Right ventricle myocardium inferior (tissue), 1 donor: ENCODE measurements around the gene SLC25A34. TPM values are rescaled to one million over a fixed set of nuclear protein-coding genes. Genes with fewer than 3 reads are reported as not detected.
A peak's percentile ranks its signal among the peaks of the same experiment; 100 is the strongest.

Experiments
- ATAC-seq: fragments of 200-7000 bp; cut with Tn5 transposase; one replicate; pipeline ENCODE4 v1.9.1; 2020; ENCODE audit warnings: mild to moderate bottlenecking, moderate library complexity
- DNase-seq: peaks from one replicate; pipeline ENCODE4 v3.0.0; 2021; ENCODE audit errors: missing footprints
- intact Hi-C: fragments of 100-400 bp; cut with DNase I; formaldehyde crosslinking; loops from one replicate; pipeline ENCODE4 v1.11.0; 2022
- total RNA-seq: library from RNA; stranded (reverse); fragmentation: NEBNext Ultra II Directional; extraction: Animal tissue kit (Norgen Biotek cat#: 25700); gene quantifications from one replicate; pipeline ENCODE4 v1.2.1, GENCODE V29; 2021
- donor health status: DM: no; HTN: yes; CAD: no; lungs with severe emphysema.

The SLC25A34 gene
- total RNA-seq, 1 donor from 2014 or later: 57.2 TPM

DNA sequence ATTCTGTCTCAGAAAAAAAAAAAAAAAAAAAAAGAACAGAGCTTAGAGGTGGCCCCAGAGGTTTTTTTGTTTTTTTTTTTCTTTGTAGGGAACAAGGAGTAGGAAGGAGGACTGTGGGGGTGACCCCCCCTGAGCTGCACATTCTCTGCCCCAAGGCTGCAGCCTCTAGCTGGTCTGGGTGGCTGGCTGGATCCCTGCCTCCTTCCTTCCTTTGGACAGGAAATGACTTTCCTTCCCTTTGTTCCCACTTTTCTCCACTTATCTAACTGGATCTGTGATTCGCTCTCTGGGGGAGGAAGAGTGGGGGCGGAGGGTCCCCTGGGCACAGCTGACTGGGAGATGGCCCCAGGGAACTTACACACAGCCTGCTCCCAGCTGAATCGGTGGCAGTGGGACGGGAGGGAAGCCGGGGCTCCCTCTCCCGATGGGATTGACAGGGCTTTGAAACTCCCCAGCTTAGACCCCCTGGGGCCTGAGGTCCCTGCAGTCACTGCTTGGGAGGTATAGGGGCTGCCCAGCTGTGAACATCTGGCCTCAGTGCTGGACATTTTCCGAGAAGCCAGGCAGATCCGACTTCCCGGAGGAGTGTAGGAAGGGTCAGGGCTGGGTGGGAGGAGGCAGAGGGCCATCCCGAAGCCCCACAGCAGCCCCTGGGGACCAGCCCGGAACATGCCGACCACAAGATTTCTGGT, 24.6 kb downstream of the SLC25A34 start:
- intact Hi-C loops: no loop called here
- DNase-seq: peak; percentile 73
- peak; percentile 49 for ATAC-seq

DNA sequence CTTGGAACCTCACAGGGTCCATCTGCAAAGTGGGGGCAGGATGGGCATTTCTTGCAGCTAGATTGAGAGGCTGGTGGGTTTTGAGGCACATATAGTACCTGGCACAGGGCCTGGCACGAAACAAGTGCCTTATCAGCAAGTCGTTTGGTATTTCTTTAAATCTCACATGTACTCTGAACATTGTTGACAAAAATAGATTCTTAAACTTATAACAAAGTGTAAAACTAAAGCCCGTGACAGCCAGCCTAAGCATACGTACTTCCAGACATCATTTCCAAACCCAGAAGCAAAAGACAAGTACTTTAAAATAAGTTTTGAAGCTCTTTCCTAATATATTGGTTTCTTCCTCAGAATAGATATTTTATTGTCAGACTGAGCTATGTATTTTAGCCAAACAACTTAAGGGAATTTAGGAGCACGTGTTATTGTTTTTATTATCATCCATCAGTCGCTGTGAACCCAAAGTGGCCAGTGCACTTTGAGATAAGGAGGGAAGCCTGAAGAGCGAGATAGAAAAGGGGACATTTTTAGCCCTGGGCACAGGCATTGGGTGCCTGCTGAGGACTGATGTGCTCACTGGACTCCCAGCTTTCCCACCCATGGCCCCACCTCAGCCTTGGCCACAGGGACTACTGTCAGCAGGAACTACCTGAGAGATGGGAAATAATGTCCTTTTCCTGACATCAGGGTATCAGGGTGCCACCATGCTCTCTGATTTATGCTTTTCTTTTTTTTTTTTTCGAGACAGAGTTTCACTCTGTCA, 25.5 kb downstream of the SLC25A34 start:
- intact Hi-C loops: no loop called here
- DNase-seq (peak; percentile 37), ATAC-seq (peak; percentile 67)

DNA sequence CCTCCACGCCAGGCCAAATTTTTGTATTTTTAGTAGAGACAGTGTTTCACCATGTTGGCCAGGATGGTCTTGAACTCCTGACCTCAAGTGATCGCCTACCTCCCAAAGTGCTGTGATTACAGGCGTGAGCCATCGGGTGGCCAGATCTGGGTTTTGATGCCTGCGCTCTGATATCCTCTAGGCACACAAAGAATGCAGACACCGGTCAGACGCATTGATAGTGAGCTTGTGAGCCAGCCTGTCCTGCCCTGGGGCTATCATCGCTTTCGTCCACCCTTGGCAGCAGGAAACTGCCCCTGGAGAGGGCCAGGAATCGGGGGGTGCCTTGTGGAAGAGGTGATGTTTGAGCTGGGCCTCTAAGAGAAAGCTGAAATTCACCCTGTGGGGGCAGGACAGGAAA, 26.5 kb downstream of the SLC25A34 start:
- DNase-seq (peak; percentile 45), ATAC-seq (no peak)
- intact Hi-C loops: no loop called here

DNA sequence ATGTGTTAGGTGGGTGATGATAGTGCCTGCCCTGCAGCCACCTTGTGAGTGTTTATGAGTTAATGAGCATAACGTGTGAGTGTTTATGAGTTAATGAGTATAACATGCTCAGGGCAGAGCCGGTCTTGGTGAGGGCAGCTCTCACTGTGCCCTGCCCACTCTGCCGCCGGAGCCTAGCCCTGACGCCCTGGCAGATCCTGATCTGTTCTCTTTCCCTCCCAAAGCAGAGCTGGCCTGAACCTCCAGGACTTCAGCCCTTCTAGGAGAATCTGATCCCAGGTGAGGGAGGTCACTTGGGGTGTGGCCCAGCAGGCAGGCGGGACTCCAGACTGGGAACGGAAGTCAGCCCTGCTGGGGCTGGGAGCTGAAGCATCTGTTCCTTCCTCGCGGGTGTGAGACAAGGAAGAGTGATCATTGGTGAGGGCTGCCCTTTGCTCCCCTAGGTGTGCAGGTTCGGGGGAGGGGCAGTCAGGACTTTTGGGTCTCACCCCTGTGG, 28.3 kb downstream of the SLC25A34 start:
- peak; percentile 22 for DNase-seq
- no peak for ATAC-seq
- intact Hi-C loops: no loop called here

DNA sequence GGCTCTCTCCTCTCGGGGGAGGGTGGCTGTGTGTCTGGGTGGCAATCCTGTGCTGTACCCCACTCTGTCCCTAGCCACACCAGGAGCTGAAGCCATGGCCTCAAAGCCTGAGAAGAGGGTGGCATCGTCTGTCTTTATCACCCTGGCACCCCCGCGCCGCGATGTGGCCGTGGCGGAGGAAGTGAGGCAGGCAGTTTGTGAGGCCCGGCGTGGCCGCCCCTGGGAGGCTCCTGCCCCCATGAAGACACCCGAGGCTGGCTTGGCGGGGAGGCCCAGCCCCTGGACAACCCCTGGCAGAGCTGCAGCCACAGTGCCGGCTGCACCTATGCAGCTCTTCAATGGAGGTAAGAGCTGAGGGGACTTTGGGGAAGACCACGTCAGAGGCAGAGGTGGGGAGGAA, 28.8 kb downstream of the SLC25A34 start:
- intact Hi-C loops: no loop called here
- DNase-seq: peak; percentile 43
- ATAC-seq: no peak

DNA sequence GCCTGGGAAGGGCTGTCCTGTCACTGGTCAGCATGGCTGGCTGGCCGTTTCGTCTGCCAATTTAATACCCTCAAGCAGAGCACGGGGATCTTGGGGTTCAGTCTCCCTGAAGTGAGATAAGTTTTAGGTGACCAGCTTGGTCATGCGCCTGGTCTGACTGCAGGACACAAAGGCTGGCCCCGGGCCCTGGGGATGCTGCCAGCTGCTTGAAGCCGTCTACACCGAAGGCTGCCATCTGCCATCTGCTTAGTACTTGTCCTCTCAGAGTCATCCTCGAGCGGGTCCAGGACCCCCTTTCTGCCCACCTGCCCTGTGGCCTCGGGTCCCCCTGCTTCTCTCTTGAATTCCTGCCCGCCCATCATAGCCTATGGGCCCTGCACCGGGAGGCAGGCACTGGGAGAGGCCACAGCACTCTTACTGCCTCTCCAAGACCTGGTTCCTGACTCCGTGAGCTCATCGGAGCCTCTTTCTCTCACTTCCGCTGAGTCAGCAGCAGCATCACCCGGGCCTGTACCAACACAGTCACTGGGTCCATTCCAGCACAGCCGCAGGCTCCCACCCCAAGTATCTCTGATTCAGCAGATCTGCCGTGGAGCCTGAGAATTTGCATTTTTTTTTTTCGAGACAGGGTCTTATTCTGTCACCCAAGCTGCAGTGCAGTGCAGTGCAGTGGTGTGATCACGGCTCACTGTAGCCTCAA, 29.6 kb downstream of the SLC25A34 start:
- intact Hi-C loops: no loop called here
- ATAC-seq (no peak), DNase-seq (peak; percentile 71)

DNA sequence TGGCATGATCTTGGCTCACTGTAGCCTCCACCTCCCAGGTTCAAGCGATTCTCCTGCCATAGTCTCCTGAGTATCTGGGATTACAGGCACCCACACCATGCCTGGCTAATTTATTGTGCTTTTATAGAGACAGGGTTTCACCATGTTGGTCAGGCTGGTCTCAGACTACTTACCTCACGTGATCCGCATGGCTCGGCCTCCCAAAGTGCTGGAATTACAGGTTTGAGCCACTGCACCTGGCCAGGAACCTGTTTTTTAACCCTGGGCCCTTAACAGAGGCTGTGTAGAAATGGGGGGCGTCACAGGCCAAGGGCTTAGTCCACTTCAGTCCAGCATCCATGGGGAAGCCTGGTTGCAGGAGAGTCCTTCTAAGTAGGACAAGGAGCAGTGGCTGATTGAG, 31.9 kb downstream of the SLC25A34 start:
- DNase-seq (peak; percentile 37), ATAC-seq (no peak)
- intact Hi-C loops: no loop called here

DNA sequence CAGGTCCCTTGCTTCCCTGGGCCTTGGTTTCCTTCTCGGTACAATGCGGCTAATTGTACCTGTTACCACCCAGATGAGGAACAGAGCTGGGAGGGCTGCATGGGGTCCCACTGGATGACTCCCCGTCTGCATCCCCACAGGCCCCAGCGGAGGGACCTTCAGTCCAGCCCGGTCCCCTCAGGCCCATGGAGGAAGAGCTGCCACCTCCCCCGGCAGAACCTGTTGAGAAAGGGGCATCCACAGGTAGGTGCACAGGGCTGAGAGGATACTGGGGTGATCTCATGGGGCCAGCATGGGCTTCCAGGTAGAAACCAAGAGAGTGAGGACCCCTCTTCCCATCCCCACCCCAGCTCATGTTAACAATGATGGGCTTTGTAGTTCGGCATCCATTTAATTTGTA, 32.3 kb downstream of the SLC25A34 start:
- DNase-seq: peak; percentile 26
- ATAC-seq: no peak
- intact Hi-C loops: no loop called here

DNA sequence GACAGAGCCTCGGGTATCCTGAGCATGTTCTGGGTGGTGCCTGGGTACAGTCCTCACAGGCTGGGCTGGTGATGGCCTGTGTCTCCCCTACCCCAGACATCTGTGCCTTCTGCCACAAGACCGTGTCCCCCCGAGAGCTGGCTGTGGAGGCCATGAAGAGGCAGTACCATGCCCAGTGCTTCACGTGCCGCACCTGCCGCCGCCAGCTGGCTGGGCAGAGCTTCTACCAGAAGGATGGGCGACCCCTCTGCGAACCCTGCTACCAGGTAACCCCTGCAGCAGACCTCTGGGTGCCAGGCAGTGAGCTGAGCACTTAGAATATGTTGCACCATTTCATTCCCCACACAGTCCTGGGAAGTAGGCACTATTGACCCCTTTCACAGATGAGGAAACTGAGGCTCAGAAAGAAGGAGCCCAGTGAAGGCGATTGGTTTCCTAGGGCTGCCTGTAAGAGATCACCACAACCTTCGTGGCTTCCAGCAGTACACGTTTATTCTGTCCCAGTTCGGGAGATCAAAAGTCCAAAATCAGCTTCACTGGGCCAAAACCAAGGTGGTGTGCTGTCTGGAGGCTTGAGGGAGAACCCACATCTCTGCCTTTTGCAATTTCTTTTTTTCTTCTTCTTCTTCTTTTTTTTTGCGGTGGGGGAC, 34.4 kb downstream of the SLC25A34 start:
- intact Hi-C loops: no loop called here
- DNase-seq (no peak), ATAC-seq (no peak)

DNA sequence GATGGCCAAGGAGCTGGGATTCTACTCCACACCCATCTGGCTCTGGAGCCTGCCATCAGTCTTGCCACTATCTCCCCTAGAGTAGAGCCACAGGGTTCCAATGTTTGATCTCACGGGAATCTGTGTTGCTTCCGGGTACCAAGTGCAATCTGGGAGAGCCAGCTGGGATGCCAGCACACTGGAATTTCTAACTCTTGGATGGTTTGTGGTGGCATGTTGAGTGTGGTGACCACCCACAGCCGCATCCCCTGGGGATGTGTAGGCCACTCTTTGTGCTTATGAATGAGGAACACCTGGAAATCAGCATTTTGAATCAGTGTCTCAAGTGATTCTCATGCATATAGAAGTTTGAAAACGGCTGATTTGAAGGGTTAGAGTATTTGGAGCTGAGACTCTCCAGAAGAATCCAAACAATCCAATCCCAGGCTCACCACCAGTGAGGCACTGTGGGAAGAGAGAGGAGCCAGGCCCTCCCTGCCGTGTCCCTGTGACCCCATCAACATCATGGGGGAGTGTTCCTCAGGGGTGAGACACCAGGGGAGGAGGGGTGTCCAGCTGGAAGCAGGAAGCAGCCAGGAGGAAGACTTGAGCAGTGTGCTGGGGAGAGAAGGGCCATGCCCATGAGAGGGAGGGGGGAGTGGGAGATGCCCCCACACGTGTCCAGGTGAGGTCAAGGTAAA, 35.9 kb downstream of the SLC25A34 start:
- DNase-seq: no peak
- ATAC-seq: no peak
- intact Hi-C loops: no loop called here

DNA sequence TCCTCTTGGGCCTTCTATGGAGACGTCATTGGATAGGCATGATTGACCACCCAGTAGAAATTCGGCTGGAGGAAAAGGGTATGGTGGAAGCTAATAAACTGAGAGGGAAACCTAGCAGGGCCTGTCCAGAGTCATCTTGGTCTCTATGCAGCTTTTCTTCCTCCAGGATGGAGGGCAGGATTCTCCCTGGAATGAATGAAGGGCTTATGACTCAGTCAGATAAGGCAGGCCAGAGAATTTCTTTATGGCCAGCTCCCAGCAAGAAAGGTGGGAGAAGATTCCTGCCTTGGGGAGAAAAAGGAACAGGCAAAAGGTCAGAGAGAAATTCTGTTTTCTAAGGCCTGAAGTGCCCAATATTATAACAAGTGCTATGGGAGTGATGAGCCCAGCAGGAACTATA, 39.6 kb downstream of the SLC25A34 start:
- intact Hi-C loops: no loop called here
- DNase-seq (no peak), ATAC-seq (no peak)

DNA sequence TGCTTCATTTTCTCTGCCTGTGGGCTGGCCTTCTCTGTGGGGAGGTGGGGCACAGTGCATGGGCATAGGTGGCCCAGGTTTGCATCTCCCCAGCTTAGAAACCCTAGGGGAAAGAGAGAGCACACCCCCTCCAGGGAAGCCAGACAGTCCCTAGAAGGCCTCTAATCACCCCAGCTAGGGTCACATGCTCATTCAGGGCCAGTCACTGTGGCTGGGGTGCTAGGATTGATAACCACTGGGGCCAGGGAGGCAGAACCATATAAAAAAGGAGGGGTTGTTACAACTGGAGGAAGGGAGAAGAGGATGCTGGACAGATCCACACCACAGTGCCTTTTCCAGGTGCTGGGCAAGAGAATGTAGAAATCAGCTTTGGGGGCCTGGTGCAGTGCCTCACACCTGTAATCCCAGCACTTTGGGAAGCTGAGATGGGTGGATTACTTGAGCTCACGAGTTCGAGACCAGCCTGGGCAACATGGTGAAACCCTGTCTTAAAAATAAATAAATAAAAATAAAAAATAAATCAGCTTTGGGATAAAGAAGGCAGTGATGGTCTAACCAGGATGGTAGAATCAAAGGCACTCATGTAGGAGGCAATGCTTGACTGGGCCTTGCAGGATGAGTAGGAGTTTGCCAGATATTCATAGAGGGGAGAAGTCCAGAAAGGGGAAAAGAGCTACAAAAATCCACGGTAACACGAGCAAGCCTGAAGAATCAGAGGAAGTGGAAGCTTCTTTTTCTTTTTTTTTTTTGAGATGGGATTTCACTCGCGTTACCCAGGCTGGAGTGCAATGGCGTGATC, 42.0 kb downstream of the SLC25A34 start:
- intact Hi-C loops: no loop called here
- ATAC-seq (peak; percentile 7), DNase-seq (no peak)

DNA sequence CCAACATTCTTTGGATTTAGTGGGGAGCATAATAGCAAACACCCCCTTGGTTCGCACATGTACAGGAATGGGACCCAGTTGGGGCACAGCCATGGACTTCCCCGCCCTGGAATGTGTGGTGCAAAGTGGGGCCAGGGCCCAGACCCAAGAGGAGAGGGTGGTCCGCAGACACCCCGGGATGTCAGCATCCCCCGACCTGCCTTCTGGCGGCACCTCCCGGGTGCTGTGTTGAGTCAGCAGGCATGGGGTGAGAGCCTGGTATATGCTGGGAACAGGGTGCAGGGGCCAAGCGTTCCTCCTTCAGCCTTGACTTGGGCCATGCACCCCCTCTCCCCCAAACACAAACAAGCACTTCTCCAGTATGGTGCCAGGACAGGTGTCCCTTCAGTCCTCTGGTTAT, 49.6 kb downstream of the SLC25A34 start:
- intact Hi-C loops: no loop called here
- peak; percentile 12 for ATAC-seq
- DNase-seq: no peak

DNA sequence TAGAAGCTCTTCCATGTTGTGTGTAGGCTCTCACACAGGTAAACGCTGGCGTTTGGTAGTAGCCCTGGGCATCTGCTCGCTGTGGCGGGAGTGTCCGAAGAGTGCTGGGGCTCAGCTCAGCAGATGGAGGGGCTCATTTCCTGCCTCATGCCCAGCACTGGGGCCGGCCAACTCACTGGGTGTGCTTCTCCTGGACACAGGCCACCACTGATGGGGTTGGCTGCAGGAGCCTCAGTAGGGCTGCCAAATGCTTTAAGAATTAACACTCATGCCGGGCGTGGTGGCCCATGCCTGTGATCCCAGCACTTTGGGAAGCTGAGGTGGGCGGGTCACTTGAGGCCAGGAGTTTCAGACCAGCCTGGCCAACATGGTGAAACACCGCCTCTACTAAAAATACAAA, 50.5 kb downstream of the SLC25A34 start:
- peak; percentile 68 for ATAC-seq
- no peak for DNase-seq
- intact Hi-C loops: no loop called here

DNA sequence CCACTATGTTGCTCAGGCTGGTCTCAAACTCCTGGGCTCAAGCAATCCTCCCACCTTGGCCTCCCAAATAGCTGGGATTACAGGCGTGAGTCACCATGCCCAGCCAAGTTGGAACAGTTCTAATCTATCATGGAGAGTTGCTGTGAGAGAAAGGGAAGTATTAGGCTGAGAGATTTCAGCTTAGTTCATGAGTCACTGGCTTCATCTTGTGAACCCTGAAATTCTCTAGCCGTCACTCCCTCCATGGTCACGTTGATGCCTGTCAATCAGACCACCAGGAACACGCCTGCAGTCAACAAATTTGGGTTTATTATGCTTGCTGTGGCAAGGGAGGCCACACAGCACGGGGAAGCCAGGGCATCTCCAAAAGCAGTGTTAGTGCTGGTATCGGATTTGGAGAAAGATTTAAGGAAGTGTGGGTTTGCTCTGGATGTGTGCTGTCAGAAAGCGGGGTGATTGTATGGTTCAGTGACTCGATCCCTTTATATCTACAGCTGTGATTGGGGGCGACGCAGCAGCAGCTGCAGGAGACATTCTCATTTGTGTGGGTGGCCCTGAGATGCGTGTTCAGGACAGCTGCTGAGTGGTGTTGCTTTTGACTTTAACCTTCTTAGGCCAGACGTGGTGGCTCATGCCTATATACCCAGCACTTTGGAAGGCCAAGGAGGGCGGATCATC, 52.7 kb downstream of the SLC25A34 start:
- ATAC-seq (no peak), DNase-seq (no peak)
- intact Hi-C loops: no loop called here
